GM23338 (cell line): ENCODE measurements around the gene EHD2. TPM values are rescaled to one million over a fixed set of nuclear protein-coding genes. Genes with fewer than 3 reads are reported as not detected.

ENCODE experiments used
- ATAC-seq: fragments of 200-7000 bp; cut with Tn5 transposase; 3 replicates; pipeline ENCODE4 v1.9.1; 2020
- DNase-seq: peaks from one replicate; pipeline ENCODE4 v3.0.0-alpha.2; 2015; ENCODE audit warnings: low spot score
- H2AFZ ChIP-seq: fragments of 200-600 bp; sonication (generic); 2 replicates; pipeline ENCODE4 v1.8.0; 2016; ENCODE audit warnings: antibody characterized with exemption, mild to moderate bottlenecking, moderate library complexity
- H3F3A ChIP-seq: fragments of 200-600 bp; sonication (generic); replicated peaks from 2 replicates; pipeline ENCODE4 v1.8.0; 2017; ENCODE audit warnings: antibody characterized with exemption, mixed run types, low read depth
- H3K27ac ChIP-seq: fragments of 200-600 bp; sonication (generic); 2 replicates; pipeline ENCODE4 v1.6.1; 2016; ENCODE audit warnings: low read depth
- H3K27me3 ChIP-seq: fragments of 200-600 bp; sonication (generic); 2 replicates; pipeline ENCODE4 v1.8.0; 2016; ENCODE audit warnings: mild to moderate bottlenecking, mixed run types, moderate library complexity; ENCODE audit not compliant: insufficient read depth
- H3K36me3 ChIP-seq: fragments of 200-600 bp; sonication (generic); 2 replicates; pipeline ENCODE4 v1.8.0; 2016; ENCODE audit warnings: mild to moderate bottlenecking; ENCODE audit not compliant: insufficient read depth
- H3K4me1 ChIP-seq: fragments of 200-600 bp; sonication (generic); 2 replicates; pipeline ENCODE4 v1.8.0; 2016; ENCODE audit warnings: mild to moderate bottlenecking, moderate library complexity; ENCODE audit not compliant: insufficient read depth
- H3K4me2 ChIP-seq: fragments of 200-600 bp; sonication (generic); 2 replicates; pipeline ENCODE4 v1.7.1; 2017; ENCODE audit warnings: mixed run types
- H3K4me3 ChIP-seq: fragments of 200-600 bp; sonication (generic); 2 replicates; pipeline ENCODE4 v1.6.1; 2016; ENCODE audit warnings: mixed run types
- H3K79me2 ChIP-seq: fragments of 200-600 bp; sonication (generic); replicated peaks from 2 replicates; pipeline ENCODE4 v1.8.0; 2017; ENCODE audit warnings: mild to moderate bottlenecking; ENCODE audit not compliant: insufficient read depth
- H3K9me2 ChIP-seq: fragments of 200-600 bp; sonication (generic); 2 replicates; pipeline ENCODE4 v1.8.0; 2017; ENCODE audit not compliant: insufficient read depth
- H4K20me1 ChIP-seq: fragments of 200-600 bp; sonication (generic); replicated peaks from 2 replicates; pipeline ENCODE4 v1.8.0; 2017; ENCODE audit warnings: mild to moderate bottlenecking; ENCODE audit not compliant: insufficient read depth
- H3K27ac Mint-ChIP-seq: 2 replicates; pipeline ENCODE4 v1.8.0; 2020; ENCODE audit warnings: inconsistent platforms, mild to moderate bottlenecking, moderate library complexity, mixed read lengths
- H3K27me3 Mint-ChIP-seq: 3 replicates; pipeline ENCODE4 v1.8.0; 2022; ENCODE audit warnings: low read depth, mild to moderate bottlenecking, moderate library complexity, mixed read lengths, inconsistent platforms; ENCODE audit not compliant: insufficient read depth, poor library complexity
- H3K36me3 Mint-ChIP-seq: 3 replicates; pipeline ENCODE4 v1.8.0; 2021; ENCODE audit warnings: low read depth, mild to moderate bottlenecking, inconsistent platforms, moderate library complexity, mixed read lengths
- H3K4me1 Mint-ChIP-seq: 3 replicates; pipeline ENCODE4 v1.8.0; 2020; ENCODE audit warnings: mild to moderate bottlenecking, inconsistent platforms, mixed read lengths
- H3K4me3 Mint-ChIP-seq: 3 replicates; pipeline ENCODE4 v1.8.0; 2021; ENCODE audit warnings: moderate library complexity, mild to moderate bottlenecking, inconsistent platforms, mixed read lengths
- H3K9me3 Mint-ChIP-seq: 3 replicates; pipeline ENCODE4 v1.8.0; 2020; ENCODE audit warnings: moderate library complexity, mild to moderate bottlenecking, inconsistent platforms, mixed read lengths
- EZH2 ChIP-seq: fragments of 200-600 bp; sonication (generic); IDR thresholded peaks from one replicate; pipeline ENCODE4 v1.8.0; 2017; ENCODE audit warnings: antibody characterized with exemption, mild to moderate bottlenecking, low read depth; ENCODE audit not compliant: unreplicated experiment
- NANOG ChIP-seq: IDR thresholded peaks from 2 replicates; pipeline ENCODE4 v1.6.1; 2016; ENCODE audit warnings: antibody characterized with exemption, borderline replicate concordance
- POLR2AphosphoS5 ChIP-seq: IDR thresholded peaks from 2 replicates; pipeline ENCODE4 v1.6.1; 2016; ENCODE audit warnings: antibody characterized with exemption, low read depth
- STAT1 ChIP-seq: IDR thresholded peaks from one replicate; pipeline ENCODE4 v1.6.1; 2016; ENCODE audit warnings: antibody characterized with exemption; ENCODE audit not compliant: unreplicated experiment
- ZNF114 ChIP-seq: fragments of 250-450 bp; sonication (Bioruptor Pico); IDR thresholded peaks from 2 replicates; pipeline ENCODE4 v1.5.0; 2020; ENCODE audit warnings: mild to moderate bottlenecking, moderate library complexity
- ZNF331 ChIP-seq: fragments of 250-450 bp; sonication (Bioruptor Pico); IDR thresholded peaks from 2 replicates; pipeline ENCODE4 v1.5.0; 2020; ENCODE audit warnings: low read depth, mild to moderate bottlenecking, moderate library complexity
- polyA plus RNA-seq: library from polyadenylated mRNA; unstranded; fragments of >200 nt; fragmentation: Nextera tagmentation; extraction: Ambion mirVana; gene quantifications from 2 replicates; pipeline ENCODE4 v1.2.1, GENCODE V29; 2016
- total RNA-seq: library from RNA; depleted of rRNA; stranded (reverse); fragments of >200 nt; shearing (Covaris generic); gene quantifications from 2 replicates; pipeline ENCODE4 v1.2.3, GENCODE V29; 2014
- TF ChIP-seq, protein P1 (sequence below): IDR thresholded peaks from one replicate; pipeline ENCODE4 v1.6.1; 2018; ENCODE audit warnings: antibody characterized with exemption; ENCODE audit not compliant: unreplicated experiment
- TF ChIP-seq, protein P2 (sequence below), 2 experiments: fragments of 200-600 bp in 1 of 2; sonication (generic) in 1 of 2; conservative IDR thresholded peaks; 2 replicates each; pipeline versions ENCODE4 v1.5.1 to v1.6.1; 2016 to 2017; ENCODE audit warnings: antibody characterized with exemption in 2 of 2, low read depth in 2 of 2, mild to moderate bottlenecking in 2 of 2, moderate library complexity in 1 of 2
- TF ChIP-seq, protein P3 (sequence below): fragments of 250-450 bp; sonication (Bioruptor Pico); IDR thresholded peaks from 2 replicates; pipeline ENCODE4 v1.5.0; 2020; ENCODE audit warnings: mild to moderate bottlenecking, moderate library complexity

The EHD2 gene
- total and polyA plus RNA-seq, 2 experiments from 2014 or later = 6.6 to 10.8 TPM

DNA sequence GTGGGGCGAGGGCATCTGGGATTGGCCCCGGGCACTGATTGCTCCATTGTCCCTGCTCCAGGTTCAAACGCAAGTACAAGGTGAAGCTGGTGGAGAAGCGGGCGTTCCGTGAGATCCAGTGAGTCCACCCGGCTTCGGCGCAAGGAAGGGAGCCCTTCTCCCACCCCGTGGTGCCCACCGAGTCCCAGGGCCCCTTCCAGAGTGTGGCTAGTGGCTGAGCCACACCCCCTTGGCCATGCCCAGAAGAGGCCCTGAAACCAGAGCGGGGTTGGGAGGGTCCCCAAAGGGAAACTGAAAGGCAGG lies 43.4 kb downstream of the EHD2 start (continued):
- TF ChIP-seq, protein P1, sequence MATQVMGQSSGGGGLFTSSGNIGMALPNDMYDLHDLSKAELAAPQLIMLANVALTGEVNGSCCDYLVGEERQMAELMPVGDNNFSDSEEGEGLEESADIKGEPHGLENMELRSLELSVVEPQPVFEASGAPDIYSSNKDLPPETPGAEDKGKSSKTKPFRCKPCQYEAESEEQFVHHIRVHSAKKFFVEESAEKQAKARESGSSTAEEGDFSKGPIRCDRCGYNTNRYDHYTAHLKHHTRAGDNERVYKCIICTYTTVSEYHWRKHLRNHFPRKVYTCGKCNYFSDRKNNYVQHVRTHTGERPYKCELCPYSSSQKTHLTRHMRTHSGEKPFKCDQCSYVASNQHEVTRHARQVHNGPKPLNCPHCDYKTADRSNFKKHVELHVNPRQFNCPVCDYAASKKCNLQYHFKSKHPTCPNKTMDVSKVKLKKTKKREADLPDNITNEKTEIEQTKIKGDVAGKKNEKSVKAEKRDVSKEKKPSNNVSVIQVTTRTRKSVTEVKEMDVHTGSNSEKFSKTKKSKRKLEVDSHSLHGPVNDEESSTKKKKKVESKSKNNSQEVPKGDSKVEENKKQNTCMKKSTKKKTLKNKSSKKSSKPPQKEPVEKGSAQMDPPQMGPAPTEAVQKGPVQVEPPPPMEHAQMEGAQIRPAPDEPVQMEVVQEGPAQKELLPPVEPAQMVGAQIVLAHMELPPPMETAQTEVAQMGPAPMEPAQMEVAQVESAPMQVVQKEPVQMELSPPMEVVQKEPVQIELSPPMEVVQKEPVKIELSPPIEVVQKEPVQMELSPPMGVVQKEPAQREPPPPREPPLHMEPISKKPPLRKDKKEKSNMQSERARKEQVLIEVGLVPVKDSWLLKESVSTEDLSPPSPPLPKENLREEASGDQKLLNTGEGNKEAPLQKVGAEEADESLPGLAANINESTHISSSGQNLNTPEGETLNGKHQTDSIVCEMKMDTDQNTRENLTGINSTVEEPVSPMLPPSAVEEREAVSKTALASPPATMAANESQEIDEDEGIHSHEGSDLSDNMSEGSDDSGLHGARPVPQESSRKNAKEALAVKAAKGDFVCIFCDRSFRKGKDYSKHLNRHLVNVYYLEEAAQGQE = no peak
- TF ChIP-seq ZNF331 = no peak

DNA sequence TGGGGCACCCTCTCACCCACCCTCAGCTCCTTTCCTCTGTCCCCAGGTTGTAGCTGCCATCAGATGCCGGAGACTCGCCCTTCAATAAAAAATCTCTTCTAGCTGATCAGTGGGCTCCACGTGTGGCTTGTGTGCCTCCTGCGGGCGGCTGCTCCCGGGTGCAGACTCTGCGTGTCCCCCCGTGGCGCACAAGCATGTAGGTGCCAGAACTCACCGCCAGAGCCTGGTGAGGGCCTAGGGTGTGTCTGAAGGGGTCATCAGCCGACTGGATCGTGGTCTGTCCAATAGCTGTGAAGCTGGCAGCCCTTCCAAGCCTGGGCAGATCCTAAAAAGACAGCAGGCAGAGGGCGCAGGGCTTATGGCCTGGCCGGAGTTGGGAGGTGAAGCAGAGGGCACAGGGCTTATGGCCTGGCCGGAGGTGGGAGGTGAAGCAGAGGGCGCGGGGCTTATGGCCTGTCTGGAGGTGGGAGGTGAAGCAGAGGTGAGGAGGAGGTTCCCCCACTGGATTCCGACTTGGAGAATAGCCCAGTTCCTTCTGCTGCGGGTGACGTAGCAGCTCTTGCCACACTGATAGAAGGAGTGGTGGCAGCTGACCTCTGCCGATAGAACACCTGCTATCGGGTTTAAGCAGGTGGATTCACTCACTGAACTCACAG lies 43.9 kb downstream of the EHD2 start:
- TF ChIP-seq, protein P1 = no peak
- TF ChIP-seq ZNF114 (CRISPR knock-in tag) (no peak), STAT1 (no peak), EZH2 (no peak), POLR2AphosphoS5 (no peak), NANOG (no peak)
- TF ChIP-seq, protein P2, sequence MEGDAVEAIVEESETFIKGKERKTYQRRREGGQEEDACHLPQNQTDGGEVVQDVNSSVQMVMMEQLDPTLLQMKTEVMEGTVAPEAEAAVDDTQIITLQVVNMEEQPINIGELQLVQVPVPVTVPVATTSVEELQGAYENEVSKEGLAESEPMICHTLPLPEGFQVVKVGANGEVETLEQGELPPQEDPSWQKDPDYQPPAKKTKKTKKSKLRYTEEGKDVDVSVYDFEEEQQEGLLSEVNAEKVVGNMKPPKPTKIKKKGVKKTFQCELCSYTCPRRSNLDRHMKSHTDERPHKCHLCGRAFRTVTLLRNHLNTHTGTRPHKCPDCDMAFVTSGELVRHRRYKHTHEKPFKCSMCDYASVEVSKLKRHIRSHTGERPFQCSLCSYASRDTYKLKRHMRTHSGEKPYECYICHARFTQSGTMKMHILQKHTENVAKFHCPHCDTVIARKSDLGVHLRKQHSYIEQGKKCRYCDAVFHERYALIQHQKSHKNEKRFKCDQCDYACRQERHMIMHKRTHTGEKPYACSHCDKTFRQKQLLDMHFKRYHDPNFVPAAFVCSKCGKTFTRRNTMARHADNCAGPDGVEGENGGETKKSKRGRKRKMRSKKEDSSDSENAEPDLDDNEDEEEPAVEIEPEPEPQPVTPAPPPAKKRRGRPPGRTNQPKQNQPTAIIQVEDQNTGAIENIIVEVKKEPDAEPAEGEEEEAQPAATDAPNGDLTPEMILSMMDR (conservative IDR thresholded peaks at IDR 0.05; ENCODE audit: low read depth in 2 of 2) = no peak
- TF ChIP-seq, protein P3, sequence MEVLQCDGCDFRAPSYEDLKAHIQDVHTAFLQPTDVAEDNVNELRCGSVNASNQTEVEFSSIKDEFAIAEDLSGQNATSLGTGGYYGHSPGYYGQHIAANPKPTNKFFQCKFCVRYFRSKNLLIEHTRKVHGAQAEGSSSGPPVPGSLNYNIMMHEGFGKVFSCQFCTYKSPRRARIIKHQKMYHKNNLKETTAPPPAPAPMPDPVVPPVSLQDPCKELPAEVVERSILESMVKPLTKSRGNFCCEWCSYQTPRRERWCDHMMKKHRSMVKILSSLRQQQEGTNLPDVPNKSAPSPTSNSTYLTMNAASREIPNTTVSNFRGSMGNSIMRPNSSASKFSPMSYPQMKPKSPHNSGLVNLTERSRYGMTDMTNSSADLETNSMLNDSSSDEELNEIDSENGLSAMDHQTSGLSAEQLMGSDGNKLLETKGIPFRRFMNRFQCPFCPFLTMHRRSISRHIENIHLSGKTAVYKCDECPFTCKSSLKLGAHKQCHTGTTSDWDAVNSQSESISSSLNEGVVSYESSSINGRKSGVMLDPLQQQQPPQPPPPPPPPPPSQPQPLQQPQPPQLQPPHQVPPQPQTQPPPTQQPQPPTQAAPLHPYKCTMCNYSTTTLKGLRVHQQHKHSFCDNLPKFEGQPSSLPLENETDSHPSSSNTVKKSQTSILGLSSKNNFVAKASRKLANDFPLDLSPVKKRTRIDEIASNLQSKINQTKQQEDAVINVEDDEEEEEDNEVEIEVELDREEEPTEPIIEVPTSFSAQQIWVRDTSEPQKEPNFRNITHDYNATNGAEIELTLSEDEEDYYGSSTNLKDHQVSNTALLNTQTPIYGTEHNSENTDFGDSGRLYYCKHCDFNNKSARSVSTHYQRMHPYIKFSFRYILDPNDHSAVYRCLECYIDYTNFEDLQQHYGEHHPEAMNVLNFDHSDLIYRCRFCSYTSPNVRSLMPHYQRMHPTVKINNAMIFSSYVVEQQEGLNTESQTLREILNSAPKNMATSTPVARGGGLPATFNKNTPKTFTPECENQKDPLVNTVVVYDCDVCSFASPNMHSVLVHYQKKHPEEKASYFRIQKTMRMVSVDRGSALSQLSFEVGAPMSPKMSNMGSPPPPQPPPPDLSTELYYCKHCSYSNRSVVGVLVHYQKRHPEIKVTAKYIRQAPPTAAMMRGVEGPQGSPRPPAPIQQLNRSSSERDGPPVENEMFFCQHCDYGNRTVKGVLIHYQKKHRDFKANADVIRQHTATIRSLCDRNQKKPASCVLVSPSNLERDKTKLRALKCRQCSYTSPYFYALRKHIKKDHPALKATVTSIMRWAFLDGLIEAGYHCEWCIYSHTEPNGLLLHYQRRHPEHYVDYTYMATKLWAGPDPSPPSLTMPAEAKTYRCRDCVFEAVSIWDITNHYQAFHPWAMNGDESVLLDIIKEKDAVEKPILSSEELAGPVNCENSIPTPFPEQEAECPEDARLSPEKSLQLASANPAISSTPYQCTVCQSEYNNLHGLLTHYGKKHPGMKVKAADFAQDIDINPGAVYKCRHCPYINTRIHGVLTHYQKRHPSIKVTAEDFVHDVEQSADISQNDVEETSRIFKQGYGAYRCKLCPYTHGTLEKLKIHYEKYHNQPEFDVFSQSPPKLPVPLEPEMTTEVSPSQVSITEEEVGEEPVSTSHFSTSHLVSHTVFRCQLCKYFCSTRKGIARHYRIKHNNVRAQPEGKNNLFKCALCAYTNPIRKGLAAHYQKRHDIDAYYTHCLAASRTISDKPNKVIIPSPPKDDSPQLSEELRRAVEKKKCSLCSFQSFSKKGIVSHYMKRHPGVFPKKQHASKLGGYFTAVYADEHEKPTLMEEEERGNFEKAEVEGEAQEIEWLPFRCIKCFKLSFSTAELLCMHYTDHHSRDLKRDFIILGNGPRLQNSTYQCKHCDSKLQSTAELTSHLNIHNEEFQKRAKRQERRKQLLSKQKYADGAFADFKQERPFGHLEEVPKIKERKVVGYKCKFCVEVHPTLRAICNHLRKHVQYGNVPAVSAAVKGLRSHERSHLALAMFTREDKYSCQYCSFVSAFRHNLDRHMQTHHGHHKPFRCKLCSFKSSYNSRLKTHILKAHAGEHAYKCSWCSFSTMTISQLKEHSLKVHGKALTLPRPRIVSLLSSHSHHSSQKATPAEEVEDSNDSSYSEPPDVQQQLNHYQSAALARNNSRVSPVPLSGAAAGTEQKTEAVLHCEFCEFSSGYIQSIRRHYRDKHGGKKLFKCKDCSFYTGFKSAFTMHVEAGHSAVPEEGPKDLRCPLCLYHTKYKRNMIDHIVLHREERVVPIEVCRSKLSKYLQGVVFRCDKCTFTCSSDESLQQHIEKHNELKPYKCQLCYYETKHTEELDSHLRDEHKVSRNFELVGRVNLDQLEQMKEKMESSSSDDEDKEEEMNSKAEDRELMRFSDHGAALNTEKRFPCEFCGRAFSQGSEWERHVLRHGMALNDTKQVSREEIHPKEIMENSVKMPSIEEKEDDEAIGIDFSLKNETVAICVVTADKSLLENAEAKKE (CRISPR knock-in tag) = no peak

More for the DNA sequence above, 43.9 kb downstream of the EHD2 start:
- Histone ChIP-seq H3K4me2 (no peak overlapping the region), H3K9me2 (no peaks in the 10 kb centered on the region), H3K27me3 (no peaks in the 10 kb centered on the region), H3K4me1 (no peaks in the 10 kb centered on the region), H4K20me1 (0 out of 2 replicates have a peak, but pooled peaks cover 4% of the 10 kb centered on the region), H3F3A (peaks cover 23% of the 10 kb centered on the region), H3K36me3 (peaks cover 33% of the 10 kb centered on the region), H2AFZ (no peak overlapping the region), H3K27ac (no peak overlapping the region), H3K4me3 (no peak overlapping the region), H3K79me2 (no peaks in the 10 kb centered on the region)
- no peak for DNase-seq
- Mint-ChIP-seq H3K36me3 (peaks cover 61% of the 10 kb centered on the region), H3K4me1 (no peaks in the 10 kb centered on the region), H3K27ac (no peak overlapping the region), H3K9me3 (no peaks in the 10 kb centered on the region; the same call in 2 of the 3 replicates), H3K4me3 (no peak overlapping the region), H3K27me3 (peaks cover 16% of the 10 kb centered on the region)
- no peak for ATAC-seq
